Myocyte (in vitro differentiated cells): ENCODE results near the gene MS4A15. TPM values are rescaled to one million over a fixed set of nuclear protein-coding genes. Genes with fewer than 3 reads are reported as not detected.
"Not testable (repeated sequence)": the region's sequence is repeated elsewhere in the genome, so short reads cannot be mapped to it uniquely, and the experiment has no call there.

Experiments
- DNase-seq: peaks from one replicate; pipeline ENCODE4 v3.0.0-alpha.2; 2012; ENCODE audit warnings: low read depth
- total RNA-seq: library from RNA; depleted of rRNA; stranded (reverse); fragments of >200 nt; gene quantifications from 2 replicates; pipeline ENCODE4 v1.2.3, GENCODE V29; 2014

The MS4A15 gene
- total RNA-seq, 1 donor from 2014 or later: not detected

DNA sequence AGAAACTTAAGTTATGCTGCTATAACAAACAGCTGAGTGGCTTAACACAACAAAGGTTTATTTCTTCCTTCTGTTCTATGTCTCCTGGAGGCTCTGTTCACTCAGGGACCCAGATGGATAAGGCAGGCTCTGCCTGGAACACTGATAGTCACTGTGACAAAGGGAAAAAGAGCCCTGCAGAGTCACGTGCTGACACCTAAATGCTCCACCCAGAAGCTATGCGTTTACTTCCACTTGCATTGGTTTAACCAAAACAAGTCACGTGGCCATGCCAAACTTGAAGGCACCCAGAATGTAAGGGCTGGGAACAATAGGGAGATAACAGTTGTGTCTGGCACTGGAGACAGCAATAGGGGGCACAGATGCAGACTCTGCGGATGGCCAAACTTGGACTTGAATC, 3.4 kb upstream of the MS4A15 start:
- DNase-seq: no peak

DNA sequence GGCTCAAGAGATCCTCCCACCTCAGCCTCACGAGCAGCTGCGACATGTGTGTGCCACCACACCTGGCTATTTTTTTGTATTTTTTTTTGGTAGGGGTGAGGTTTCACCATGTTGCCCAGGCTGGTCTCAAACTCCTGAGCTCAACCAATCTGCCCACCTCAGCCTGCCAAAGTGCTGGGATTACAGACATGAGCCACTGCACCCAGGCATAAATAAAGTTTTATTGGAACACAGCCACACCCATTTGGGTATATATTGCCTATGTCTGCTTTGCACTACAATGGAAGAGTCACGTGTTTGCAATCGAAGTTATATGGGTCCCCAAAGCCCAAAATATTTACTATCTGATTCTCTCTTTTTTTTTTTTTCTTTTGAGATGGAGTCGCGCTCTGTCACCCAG, 1.8 kb upstream of the MS4A15 start:
- no peak for DNase-seq

DNA sequence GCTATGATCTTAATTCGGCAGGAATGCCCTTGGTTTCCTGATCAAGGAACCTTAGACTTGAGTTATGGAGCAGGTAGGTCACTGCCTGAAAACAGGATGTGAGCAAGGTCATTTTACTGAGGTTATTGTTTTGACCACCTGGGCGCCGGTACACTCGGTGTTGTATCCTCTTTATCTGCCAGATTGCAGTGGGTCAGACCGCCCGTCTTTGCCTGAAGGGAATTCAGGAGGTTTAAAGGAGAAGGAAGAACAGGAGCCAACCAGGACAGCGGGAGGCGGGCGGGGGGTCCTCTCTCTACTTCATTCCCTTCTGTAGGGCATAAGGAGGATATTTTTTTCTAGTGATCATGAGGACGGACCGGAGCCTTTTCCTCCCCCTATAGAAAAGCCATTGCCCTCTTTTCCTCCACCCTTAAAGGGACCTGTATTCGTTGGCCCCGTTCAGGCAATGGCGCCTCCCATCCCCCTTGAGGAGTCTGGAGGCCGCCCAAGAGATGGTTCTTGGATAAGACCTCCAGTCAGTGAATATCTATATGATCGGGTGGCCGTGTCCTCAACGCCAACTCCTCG, 649 bp downstream of the MS4A15 start:
- DNase-seq: no peak

DNA sequence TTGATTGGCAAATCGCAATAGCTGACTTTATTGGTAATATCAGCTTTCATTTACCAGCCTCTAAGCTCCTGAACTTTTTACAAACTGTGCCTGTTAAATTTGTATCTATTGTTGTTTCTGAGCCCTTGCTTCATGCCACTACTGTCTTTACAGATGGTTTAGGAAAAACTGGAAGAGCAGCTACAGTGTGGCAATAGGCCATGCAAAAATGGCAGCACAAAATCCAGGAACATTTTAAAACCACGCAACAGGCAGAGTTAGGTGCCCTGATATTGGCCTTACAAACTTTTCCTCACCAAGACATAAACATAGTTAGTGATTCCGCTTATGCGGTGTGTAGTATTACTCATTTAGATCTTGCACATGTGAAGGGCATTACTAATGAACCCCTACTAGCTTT, 2.0 kb downstream of the MS4A15 start:
- DNase-seq: not testable (repeated sequence)

DNA sequence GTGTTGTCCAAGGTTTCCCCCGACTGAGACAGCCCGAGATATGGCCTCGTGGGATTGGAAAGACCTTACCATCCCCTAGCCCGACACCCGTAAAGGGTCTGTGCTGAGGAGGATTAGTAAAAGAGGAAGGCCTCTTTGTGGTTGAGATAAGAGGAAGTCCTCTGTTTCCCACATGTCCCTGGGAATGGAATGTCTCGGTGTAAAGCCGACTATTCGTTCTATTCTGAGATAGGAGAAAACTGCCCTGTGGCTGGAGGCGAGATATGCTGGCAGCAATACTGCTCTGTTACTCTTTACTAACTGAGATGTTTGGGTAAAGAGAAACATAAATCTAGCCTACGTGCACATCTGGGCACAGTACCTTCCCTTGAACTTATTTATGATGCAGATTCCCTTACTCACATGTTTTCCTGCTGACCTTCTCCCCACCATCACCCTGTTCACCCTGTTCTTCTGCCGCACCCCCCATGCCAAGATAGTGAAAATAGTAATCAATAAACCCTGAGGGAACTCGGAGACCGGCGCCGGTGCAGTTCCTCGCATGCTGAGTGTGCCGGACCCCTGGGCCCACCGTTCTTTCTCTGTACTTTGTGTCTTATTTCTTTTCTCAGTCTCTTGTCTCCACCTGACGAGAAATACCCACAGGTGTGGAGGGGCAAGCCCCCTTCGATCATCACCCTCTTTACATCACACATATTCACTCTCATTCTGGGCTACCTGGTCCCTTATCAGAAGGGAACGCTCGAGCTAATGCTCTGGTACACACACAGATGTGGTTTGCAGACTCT, 3.0 kb downstream of the MS4A15 start:
- not testable (repeated sequence) for DNase-seq

DNA sequence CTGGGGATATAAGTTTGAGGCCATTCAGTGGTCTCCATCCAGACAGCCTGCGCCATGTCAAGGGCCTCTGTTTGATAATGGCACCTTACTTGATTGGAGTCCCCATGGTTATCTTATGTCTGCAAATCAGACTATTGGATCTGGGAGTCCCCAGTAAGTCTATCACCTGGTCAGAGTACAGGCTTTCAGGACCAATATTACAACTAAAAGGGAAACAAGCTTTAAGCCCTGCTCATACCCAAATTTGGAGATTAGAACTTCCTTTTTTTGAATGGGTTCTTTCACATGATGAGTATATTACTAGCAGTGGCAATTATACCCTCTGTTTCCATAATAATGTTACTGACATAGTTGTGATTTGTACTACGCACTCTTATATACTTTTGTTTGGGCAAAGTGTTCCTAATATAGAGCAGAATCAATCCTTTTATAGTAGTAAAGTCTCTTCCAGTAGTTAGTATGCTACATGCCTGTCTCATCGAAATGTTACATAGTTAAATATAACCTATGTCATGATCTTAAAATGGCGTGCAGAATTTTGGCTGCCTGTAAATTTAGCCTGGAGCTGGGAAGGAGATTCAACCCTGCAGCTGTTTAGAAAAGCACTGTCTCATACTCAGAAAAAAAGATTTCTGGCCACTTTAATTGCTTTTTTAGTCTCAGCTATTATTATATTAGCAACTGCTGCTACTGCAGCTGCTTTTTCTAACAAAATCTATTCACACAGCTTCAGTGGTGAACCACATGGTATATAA, 4.9 kb downstream of the MS4A15 start:
- peak; percentile 62 for DNase-seq

DNA sequence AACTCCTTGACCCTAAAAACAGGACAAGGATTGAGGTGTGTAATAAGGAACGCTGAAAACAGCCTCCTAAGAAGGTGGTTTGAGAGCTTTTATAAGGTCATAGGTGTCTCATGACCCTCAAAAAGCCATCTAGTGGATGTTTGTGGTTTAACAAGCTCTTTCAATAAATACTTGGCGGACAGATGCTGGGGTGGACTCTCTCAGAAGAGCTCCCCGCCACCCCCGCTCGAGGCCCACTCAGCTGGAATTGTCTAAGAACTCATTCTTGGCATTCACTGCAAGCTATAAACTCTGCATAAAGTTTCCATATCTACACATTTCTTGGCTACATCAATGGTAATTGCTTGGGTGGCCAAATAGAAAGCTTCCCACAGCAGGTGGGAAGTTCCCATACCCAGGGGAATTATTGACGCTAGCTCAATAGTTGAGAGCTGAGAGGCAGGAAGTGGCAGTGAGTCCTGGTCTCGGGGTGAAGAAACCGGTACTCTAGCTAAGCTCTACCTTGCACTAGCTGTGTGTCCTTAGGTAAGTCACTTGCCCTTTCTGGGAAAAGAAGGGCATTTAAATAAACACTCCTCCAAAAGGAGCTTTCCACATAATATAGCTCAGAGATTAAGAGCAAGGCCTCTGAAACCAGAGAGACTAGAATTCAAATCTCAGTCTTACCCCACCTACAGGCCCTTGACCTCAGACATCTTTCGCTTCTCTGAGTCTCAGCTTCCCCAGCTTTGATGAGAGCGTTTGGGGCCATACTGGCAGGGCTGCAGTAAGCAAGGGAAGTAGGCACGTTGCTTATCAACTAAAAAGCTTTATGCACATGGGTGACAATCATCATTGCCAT, 6.4 kb downstream of the MS4A15 start:
- peak; percentile 49 for DNase-seq

DNA sequence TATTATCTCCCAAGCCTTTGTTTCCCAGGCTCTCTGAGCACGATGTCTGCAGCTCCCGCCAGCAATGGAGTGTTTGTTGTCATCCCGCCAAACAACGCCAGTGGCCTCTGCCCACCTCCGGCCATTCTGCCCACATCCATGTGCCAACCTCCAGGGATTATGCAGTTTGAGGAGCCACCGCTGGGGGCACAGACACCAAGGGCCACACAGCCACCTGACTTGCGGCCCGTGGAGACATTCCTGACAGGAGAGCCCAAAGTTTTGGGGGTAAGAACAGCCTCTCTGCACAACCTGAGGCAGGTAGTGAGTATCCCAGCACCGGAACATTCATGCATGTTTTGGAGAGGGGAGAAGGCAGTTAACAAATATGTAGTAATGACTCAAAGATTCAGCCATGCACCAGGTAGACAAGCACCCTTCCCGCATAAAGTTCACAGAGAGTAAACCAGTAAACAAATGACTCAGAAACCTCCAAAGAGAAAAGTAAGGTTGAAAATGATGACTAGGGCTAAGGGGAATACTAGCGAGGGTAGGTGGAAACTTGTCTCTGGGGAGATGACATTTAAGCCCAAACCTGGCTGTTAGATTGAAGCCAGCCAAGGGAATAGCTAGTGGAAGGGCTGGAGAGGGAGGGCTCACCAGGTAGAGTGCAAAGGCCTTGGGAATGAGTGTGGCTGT, 7.2 kb downstream of the MS4A15 start:
- DNase-seq: no peak

DNA sequence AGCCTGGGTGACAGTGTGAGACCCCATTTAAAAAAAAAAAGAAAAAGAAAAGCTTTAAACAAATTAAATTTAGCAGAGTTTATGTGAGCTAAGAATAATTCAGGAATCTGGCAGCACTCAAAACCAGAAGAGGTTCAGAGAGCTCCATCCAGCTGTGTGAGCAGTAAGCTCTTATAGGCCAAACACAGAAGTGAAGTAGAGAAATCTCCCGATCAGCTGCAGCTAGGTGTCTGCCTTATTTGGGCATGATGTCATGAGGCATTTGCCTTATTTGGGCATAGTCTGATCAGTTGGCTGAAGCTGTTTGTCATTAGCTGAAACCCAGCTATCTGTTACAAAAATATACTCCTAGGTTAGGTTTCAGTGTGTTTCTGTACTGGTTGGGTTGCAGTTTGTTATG, 8.2 kb downstream of the MS4A15 start:
- DNase-seq: no peak

DNA sequence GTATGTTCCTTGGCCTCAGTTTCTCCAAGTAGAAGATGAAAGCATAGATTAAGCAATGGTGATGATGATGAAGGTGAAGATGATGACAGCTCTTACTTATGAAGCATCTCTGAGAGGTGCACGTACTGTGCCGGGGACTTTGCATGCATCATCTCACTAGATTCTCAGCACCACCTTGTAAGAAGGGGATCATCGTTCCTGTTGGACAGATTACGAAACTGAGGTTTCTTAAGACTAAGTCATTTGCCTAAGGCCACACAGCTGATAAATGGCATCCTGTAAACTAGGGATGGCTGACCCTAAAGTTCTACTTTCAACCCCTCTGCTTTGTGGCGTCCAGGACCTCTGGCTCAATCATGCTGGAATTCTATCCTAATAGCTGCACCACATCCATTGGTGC, 8.7 kb downstream of the MS4A15 start:
- no peak for DNase-seq

DNA sequence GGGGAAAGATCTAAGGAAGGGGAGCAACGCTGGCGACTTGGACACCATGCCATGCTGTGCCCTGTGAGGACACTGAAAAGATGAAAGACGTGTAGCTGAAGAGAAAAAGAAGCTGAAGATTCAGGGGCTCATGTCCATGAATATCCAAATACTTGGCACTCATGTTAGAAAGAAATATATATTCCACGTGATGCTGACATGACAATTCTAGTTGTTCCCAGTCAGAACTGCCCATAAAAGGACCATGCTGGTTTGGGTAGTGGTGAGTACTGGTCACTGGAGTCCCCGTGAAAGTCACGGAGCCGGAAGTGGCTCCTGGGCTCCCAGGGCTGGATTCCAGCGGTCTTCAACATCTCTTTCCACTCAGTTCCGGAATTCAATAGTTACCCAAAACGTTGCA, 9.9 kb downstream of the MS4A15 start:
- DNase-seq: no peak

DNA sequence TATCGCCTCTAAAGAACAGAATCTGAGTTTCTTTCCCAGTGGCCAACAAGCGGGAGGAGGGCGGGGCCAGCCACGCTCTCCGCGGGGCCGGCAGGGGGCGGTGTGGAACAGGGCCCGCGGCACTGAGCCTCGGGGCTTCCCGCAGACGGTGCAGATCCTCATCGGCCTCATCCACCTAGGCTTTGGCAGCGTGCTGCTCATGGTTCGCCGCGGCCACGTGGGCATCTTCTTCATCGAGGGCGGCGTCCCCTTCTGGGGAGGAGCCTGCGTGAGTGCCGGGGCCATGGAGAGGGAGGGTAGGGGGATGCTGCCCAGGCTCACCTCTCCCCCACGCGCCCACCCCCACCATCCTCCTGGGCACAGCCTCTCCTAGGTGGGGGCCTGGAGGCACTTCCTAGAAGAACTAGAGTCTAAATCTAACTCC, 10.7 kb downstream of the MS4A15 start:
- DNase-seq: no peak

DNA sequence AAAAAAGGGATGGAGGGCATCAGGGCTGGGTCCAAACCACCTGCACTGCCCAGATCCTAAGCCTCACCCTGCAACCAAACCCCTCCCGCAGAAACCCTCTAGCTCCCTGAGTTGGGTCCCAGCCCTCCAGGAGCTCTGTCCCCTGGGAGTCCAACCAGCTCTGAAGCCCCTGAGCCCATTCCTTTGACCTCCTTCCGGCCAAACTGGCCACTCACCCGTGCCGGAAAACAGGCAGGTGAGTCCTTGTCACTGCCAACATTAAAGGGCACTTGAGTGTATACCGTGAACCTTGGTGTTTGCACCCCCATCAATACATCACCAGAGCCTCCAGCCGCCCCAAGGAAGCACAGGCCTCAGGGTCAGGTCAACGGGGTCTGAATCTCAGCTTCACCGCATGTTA, 11.5 kb downstream of the MS4A15 start:
- DNase-seq: no peak

DNA sequence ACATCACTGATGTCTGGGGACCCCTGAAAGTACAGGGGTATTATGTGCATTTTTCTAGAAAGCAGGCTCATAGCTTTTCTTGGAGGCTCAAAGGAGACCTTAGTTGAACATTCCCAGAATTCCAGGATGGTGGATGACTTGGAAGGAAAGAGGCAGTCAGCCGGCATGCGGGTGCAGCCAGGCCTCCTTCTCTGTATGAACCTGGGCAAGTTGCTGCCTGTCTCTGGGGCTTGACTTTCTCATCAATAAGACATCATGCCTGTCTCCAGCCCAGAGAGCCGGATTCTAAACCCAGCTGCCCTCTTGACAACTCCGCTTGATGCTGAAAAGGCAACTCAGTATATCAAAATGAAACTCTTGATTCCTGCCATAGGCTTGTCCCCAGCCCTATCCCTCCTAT, 12.6 kb downstream of the MS4A15 start:
- DNase-seq: no peak

DNA sequence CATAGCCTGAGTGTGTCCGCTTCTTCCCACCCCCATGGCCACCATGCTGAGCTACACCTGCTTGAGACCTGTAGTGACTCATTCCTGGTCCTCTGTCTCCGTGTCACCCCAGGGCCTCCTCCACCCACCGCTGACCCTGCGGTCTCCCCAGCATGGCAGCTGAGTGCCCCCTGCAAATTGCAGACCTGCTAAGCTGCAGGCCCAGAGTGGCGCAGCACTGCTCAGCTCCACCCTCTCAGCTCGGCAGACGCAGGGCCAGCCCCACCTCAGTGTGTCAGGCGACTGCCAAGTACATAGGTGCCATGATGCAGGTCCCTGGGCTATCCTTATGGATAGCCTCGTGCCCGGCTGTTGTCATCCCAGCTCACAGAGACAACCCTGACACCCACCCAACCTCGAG, 13.1 kb downstream of the MS4A15 start:
- no peak for DNase-seq

DNA sequence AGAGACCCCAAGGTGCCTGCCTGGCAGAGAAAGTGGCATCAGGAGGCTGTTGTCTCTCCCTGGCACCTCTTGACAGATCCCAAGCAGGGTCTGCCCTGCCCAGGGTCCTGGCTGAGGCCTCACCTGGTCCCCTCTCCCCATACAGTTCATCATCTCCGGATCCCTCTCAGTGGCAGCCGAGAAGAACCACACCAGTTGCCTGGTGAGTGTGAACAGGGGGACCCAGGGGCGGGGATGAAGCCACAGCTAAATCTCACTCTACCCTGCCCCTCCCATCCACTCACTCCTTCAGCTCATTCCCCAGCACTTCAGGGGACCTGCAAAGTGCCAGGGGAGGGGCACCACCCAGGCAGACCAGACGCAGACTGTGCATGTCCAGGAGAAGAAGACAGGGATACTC, 14.5 kb downstream of the MS4A15 start:
- DNase-seq: no peak

DNA sequence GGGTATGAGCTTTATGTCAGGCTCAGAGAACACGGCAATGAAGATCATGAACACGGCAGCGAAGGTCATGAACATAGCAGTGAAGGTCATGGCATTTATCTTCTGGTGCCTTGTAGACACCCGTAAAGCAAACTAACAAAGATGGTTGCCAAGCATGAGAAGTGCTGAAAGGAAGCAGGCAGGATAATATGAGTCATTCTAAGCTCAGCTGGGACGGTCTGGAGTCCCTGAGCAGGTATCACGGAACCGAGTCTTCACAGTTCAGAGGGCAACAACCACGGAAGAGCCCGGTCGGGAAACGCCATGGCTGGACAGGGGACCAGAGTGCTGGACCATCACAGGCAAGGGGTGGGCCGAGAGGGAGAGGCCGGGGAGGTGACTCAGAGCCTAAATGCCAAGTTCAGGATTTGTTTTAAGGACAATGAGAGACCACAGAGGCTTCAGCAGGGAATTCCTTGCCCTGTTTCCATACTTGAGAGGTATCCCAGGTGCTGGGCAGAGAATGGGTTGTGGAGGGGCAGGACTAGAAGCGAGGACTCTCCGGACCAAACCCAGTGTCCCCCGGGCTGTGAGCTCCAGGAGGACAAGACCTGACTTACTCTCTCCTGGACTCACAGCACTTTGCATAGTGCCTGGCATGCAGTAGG, 15.3 kb downstream of the MS4A15 start:
- DNase-seq: no peak

DNA sequence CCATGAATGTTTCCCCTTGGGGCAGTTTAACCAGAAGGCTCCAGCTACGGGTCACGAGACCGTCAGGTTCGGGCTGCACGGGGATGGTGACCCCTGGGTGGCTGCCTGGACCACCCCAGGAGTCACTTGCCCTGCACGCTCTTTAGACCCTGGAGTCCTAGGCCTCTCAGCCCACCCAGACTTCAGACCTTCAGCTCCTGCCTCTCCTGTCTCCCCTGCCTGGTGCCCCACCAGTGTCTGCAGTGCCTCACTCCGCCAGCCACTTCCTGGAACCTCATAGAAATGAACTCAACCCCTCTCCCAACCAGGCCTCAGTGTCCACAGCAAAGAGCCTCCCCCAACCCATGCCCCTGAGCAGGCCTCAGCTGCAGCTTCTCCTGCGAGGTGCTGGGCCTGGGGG, 16.0 kb downstream of the MS4A15 start:
- no peak for DNase-seq

DNA sequence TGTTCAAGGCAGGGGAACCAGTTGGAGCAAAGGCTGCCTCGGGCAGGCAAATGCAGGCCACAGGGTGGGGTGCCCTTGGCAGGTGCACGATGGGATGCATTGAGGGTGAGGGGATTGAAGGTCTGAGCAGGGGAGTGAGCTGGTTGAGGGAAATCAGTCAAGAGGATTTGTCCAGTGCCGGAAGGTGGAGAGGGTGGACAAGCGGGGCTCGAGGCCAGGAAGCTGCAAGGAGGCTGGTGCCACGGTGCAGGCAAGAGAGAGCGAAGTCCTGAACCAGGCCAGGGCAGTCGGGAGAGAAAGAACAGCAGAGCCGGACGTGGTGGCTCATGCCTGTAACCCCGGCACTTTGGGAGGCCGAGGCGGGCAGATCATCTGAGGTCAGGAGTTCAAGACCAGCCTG, 18.1 kb downstream of the MS4A15 start:
- no peak for DNase-seq

DNA sequence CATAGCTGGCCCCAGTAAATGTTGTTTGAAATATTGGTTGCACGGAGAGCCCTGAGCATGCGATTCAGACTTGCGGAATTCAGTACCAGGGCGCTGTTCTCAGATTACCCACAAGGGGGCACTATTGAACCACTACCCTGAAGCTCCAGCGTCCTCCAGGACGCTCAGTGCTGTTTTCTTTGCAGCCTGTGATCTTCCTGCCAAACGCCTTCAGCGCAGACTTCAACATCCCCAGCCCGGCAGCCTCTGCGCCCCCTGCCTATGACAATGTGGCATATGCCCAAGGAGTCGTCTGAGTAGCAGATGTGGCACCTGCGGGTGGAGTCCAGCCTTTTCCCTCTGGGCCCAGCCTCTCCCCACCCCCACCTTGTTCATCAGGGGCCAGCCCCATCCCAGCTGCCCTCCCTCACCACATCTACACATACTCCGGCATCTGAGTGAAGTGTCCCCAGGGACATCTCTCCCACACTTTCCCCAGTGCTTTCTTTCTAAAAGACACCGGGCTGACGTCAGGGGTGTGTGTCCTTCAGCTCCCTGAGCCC, 18.8 kb downstream of the MS4A15 start:
- DNase-seq: peak; percentile 85
